SU-DHL-6 (cell line): ENCODE measurements around the gene CORO6.
A peak's percentile ranks its signal among the peaks of the same experiment; 100 is the strongest.

Experiments used
- H2AFZ ChIP-seq: fragments of 200-600 bp; sonication (generic); 2 replicates; pipeline ENCODE4 v1.6.1; 2014; ENCODE audit warnings: low read depth, mild to moderate bottlenecking, moderate library complexity, mixed read lengths, antibody characterized with exemption, low read length; ENCODE audit not compliant: severe bottlenecking
- H3F3A ChIP-seq: fragments of 200-600 bp; shearing (Covaris generic); 2 replicates; pipeline ENCODE4 v1.6.0; 2016; ENCODE audit warnings: antibody characterized with exemption, mild to moderate bottlenecking; ENCODE audit not compliant: insufficient read depth
- H3K27ac ChIP-seq: fragments of 200-600 bp; sonication (generic); 2 replicates; pipeline ENCODE4 v1.5.1; 2016; ENCODE audit warnings: low read depth, mild to moderate bottlenecking, low read length, moderate library complexity, mixed read lengths
- H3K27me3 ChIP-seq: fragments of 200-600 bp; sonication (generic), shearing (Covaris generic); 2 replicates; pipeline ENCODE4 v1.6.0; 2014; ENCODE audit warnings: mild to moderate bottlenecking, low read length
- H3K36me3 ChIP-seq: fragments of 200-600 bp; sonication (generic); 2 replicates; pipeline ENCODE4 v1.6.1; 2014; ENCODE audit warnings: mild to moderate bottlenecking, low read length, mixed read lengths
- H3K4me2 ChIP-seq: fragments of 300-600, 200-600 bp; shearing (Covaris generic), sonication (generic); 2 replicates; pipeline ENCODE4 v1.6.0; 2014; ENCODE audit warnings: low read length, low read depth, mild to moderate bottlenecking; ENCODE audit not compliant: poor library complexity, severe bottlenecking
- H3K4me3 ChIP-seq: fragments of 200-600 bp; sonication (generic); 2 replicates; pipeline ENCODE4 v1.5.1; 2014; ENCODE audit warnings: antibody characterized with exemption, low read length, mild to moderate bottlenecking, mixed read lengths; ENCODE audit not compliant: insufficient read depth, poor library complexity, severe bottlenecking
- H3K79me2 ChIP-seq: fragments of 200-600 bp; sonication (generic); 2 replicates; pipeline ENCODE4 v1.6.1; 2014; ENCODE audit warnings: mild to moderate bottlenecking, low read length, moderate library complexity; ENCODE audit not compliant: insufficient read depth
- H3K9ac ChIP-seq: fragments of 200-600 bp; sonication (generic); 2 replicates; pipeline ENCODE4 v1.7.0; 2014; ENCODE audit warnings: mild to moderate bottlenecking, low read length
- H3K9me2 ChIP-seq: fragments of 200-600 bp; sonication (generic); replicated peaks from 2 replicates; pipeline ENCODE4 v1.6.1; 2014; ENCODE audit warnings: low read length; ENCODE audit not compliant: insufficient read depth
- H3K9me3 ChIP-seq: fragments of 200-600 bp; sonication (generic); 2 replicates; pipeline ENCODE4 v1.6.1; 2014; ENCODE audit warnings: low read length, mixed read lengths; ENCODE audit not compliant: insufficient read depth
- H4K20me1 ChIP-seq: fragments of 200-600 bp; sonication (generic); 2 replicates; pipeline ENCODE4 v1.6.1; 2014; ENCODE audit warnings: low read depth, mild to moderate bottlenecking, antibody characterized with exemption, low read length, moderate library complexity, mixed read lengths
- EZH2phosphoT487 ChIP-seq: fragments of 200-600 bp; sonication (generic), shearing (Covaris generic); conservative IDR thresholded peaks from 2 replicates; pipeline ENCODE4 v1.6.1; 2018; ENCODE audit warnings: mild to moderate bottlenecking, antibody characterized with exemption, low read length, moderate library complexity, mixed read lengths
- TF ChIP-seq, protein P1 (sequence below): fragments of 200-600 bp; sonication (generic); IDR thresholded peaks from one replicate; pipeline ENCODE4 v1.5.1; 2017; ENCODE audit warnings: antibody characterized with exemption, mild to moderate bottlenecking, low read length, moderate library complexity; ENCODE audit not compliant: insufficient read depth, poor library complexity, severe bottlenecking

Gene CORO6

DNA sequence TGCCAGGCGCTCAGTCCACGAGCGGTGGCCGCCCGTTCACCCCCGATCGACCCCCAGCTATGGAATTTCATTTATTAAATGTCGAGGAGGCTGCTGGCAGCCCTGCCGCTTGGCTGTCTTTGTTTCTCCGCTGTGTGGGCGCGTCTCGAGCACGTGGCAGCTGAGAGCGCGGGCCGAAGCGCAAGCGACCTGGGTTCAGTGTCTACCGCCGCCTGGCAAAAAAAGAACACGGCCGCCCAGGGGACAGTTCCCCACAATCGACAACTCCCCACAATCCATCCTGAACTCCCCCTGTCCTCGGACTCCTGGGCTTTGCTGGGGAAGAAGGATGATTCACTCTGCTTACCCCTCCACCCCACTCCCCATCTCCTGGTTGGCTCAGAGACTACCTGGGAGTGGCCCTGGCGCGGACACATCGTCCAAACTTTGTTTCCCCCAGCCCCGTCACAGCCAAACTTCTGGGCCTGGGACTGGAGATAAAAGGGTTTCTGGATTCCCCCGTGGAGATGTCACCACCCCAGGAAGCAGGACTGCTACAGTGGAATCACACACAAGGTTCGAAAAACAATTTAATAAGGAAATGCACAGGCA, 31.5 kb downstream of the CORO6 start:
- Histone ChIP-seq H3K9me3 (no peaks in the 10 kb centered on the region), H3K4me3 (peak overlapping the region; percentile 23), H3K4me2 (peak overlapping the region; percentile 93), H3K27ac (peak overlapping the region; percentile 78), H2AFZ (peak overlapping the region; percentile 86), H3K9me2 (no peaks in the 10 kb centered on the region), H3K36me3 (no peaks in the 10 kb centered on the region), H3F3A (peaks cover 27% of the 10 kb centered on the region), H3K27me3 (no peaks in the 10 kb centered on the region), H4K20me1 (no peaks in the 10 kb centered on the region; the same call in 1 of the 2 replicates), H3K79me2 (peaks cover 28% of the 10 kb centered on the region), H3K9ac (peak overlapping the region; percentile 88)
- TF ChIP-seq, protein P1, sequence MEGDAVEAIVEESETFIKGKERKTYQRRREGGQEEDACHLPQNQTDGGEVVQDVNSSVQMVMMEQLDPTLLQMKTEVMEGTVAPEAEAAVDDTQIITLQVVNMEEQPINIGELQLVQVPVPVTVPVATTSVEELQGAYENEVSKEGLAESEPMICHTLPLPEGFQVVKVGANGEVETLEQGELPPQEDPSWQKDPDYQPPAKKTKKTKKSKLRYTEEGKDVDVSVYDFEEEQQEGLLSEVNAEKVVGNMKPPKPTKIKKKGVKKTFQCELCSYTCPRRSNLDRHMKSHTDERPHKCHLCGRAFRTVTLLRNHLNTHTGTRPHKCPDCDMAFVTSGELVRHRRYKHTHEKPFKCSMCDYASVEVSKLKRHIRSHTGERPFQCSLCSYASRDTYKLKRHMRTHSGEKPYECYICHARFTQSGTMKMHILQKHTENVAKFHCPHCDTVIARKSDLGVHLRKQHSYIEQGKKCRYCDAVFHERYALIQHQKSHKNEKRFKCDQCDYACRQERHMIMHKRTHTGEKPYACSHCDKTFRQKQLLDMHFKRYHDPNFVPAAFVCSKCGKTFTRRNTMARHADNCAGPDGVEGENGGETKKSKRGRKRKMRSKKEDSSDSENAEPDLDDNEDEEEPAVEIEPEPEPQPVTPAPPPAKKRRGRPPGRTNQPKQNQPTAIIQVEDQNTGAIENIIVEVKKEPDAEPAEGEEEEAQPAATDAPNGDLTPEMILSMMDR = no peak
- TF ChIP-seq EZH2phosphoT487 = no peak

DNA sequence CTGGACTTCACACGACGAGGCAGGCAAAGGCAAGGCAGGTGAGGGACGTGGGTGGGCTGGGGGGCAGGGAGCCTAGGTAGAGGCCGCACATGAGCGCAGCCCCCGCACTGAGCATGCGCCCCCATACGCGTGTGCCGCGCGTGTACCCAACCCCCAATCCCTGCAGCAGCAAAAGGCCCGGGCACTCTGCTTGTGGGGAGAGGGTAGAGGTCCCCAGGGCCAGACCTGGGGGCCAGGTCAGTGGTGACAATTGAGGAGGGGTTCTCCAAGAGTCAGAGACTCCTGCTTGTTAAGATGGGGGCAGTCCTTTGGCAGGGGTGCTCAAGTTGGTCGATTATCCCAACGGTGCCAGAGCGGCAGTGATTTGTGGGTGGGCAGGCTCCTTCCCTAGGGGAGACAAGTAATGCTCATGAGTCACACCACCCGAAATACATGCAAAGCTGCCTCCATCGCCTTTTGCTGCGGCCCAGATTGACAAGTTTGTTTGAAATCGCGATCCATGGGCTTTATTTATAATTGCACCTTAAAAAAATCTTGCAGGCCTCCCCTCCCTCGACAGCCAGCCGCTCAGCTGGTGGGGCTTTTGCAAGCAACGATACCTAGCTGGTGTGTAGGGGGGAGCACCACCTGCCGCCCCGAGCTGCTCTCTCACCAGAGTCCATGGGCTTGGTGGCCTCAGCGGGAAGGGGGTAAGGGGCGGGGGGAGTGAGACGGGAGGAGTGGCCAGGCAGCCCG, 32.1 kb downstream of the CORO6 start:
- peak overlapping the region; percentile 93 for H3K4me2 ChIP-seq
- H3K9me3 ChIP-seq = no peaks in the 10 kb centered on the region
- peaks cover 34% of the 10 kb centered on the region for H3K79me2 ChIP-seq
- peak overlapping the region; percentile 78 for H3K27ac ChIP-seq
- H3F3A ChIP-seq = peaks cover 27% of the 10 kb centered on the region
- H4K20me1 ChIP-seq = no peaks in the 10 kb centered on the region; the same call in 1 of the 2 replicates
- H3K27me3 ChIP-seq = no peaks in the 10 kb centered on the region
- TF ChIP-seq, protein P1 = no peak
- TF ChIP-seq EZH2phosphoT487 = no peak
- peak overlapping the region; percentile 86 for H2AFZ ChIP-seq
- no peaks in the 10 kb centered on the region for H3K36me3 ChIP-seq
- no peaks in the 10 kb centered on the region for H3K9me2 ChIP-seq
- H3K9ac ChIP-seq = peak overlapping the region; percentile 88
- H3K4me3 ChIP-seq = peak overlapping the region; percentile 74

- Histone ChIP-seq H3K27ac (peak within 1 kb of the TSS; percentile 78), H3K4me2 (peak within 1 kb of the TSS; percentile 93), H2AFZ (peak within 1 kb of the TSS; percentile 86), H4K20me1 (no peaks in the 10 kb centered on the region; the same call in 1 of the 2 replicates), H3K9me3 (no peaks in the 10 kb centered on the region), H3K27me3 (no peaks in the 10 kb centered on the region), H3F3A (peaks cover 27% of the 10 kb centered on the region), H3K9ac (peak within 1 kb of the TSS; percentile 88), H3K4me3 (peak within 1 kb of the TSS; percentile 81), H3K36me3 (no peaks in the 10 kb centered on the region), H3K9me2 (no peaks in the 10 kb centered on the region), H3K79me2 (peaks cover 42% of the 10 kb centered on the region)
- no peak for TF ChIP-seq EZH2phosphoT487
- TF ChIP-seq, protein P1 = no peak
Measured at GRCh38 chr17:29589524-29590410, 32.9 kb downstream of the CORO6 start, which contains the start of gene GIT1. Gene GIT1 (minus strand): TSS chr17:29589648. CDS start chr17:29589378, 270 bp downstream.
